Mesendoderm (in vitro differentiated cells): Measurements from ENCODE around the gene PSMA7.

Experiments
- DNase-seq: peaks from one replicate; pipeline ENCODE4 v3.0.0; 2013
- H2AK5ac ChIP-seq: 2 replicates; pipeline ENCODE4 v1.6.1; 2013; ENCODE audit warnings: low read length, inconsistent platforms
- H2BK120ac ChIP-seq: 2 replicates; pipeline ENCODE4 v1.6.1; 2013; ENCODE audit warnings: low read depth, mild to moderate bottlenecking, low read length, moderate library complexity, mixed read lengths
- H2BK15ac ChIP-seq: replicated peaks from 2 replicates; pipeline ENCODE4 v1.6.1; 2013; ENCODE audit warnings: low read depth, mild to moderate bottlenecking, moderate library complexity
- H2BK5ac ChIP-seq: 2 replicates; pipeline ENCODE4 v1.6.1; 2013; ENCODE audit warnings: low read length, inconsistent platforms
- H3K18ac ChIP-seq: 2 replicates; pipeline ENCODE4 v1.6.1; 2013; ENCODE audit warnings: mild to moderate bottlenecking, low read length, mixed read lengths
- H3K23ac ChIP-seq: one replicate; pipeline ENCODE4 v1.6.1; 2013; ENCODE audit warnings: low read length
- H3K27ac ChIP-seq: 2 replicates; pipeline ENCODE4 v1.5.1; 2013; ENCODE audit warnings: low read depth, mild to moderate bottlenecking, inconsistent platforms, low read length, moderate library complexity
- H3K27me3 ChIP-seq: 2 replicates; pipeline ENCODE4 v1.6.1; 2013; ENCODE audit warnings: low read length, control low read depth, mild to moderate bottlenecking, inconsistent platforms; ENCODE audit not compliant: insufficient read depth, poor library complexity
- H3K36me3 ChIP-seq: 2 replicates; pipeline ENCODE4 v1.6.1; 2013; ENCODE audit warnings: low read length, inconsistent platforms; ENCODE audit not compliant: control insufficient read depth, insufficient read depth
- H3K4ac ChIP-seq: one replicate; pipeline ENCODE4 v1.6.1; 2013; ENCODE audit warnings: low read depth, mild to moderate bottlenecking, low read length, moderate library complexity
- H3K4me1 ChIP-seq: 2 replicates; pipeline ENCODE4 v1.6.1; 2013; ENCODE audit warnings: low read depth, low read length, inconsistent platforms; ENCODE audit not compliant: control insufficient read depth
- H3K4me2 ChIP-seq: 2 replicates; pipeline ENCODE4 v1.6.1; 2013; ENCODE audit warnings: low read length
- H3K4me3 ChIP-seq: 2 replicates; pipeline ENCODE4 v1.5.1; 2013; ENCODE audit warnings: mild to moderate bottlenecking, low read length
- H3K56ac ChIP-seq: one replicate; pipeline ENCODE4 v1.6.1; 2013; ENCODE audit warnings: low read length
- H3K79me1 ChIP-seq: 2 replicates; pipeline ENCODE4 v1.6.1; 2013; ENCODE audit warnings: low read length, inconsistent platforms
- H3K79me2 ChIP-seq: 2 replicates; pipeline ENCODE4 v1.6.1; 2013; ENCODE audit warnings: mild to moderate bottlenecking, low read length; ENCODE audit not compliant: control insufficient read depth, insufficient read depth
- H3K9ac ChIP-seq: 2 replicates; pipeline ENCODE4 v1.6.1; 2013; ENCODE audit warnings: low read length, inconsistent platforms
- H4K5ac ChIP-seq: one replicate; pipeline ENCODE4 v1.6.1; 2013; ENCODE audit warnings: low read length
- H4K8ac ChIP-seq: one replicate; pipeline ENCODE4 v1.6.1; 2013; ENCODE audit warnings: low read depth, mild to moderate bottlenecking, control low read depth, low read length, moderate library complexity
- WGBS: extraction: QIAGEN DNeasy Blood & Tissue Kit; methylation state at CpG from one replicate; pipeline ENCODE4 v1.1.7; 2013; ENCODE audit warnings: low lambda C conversion rate, missing lambda C conversion rate; ENCODE audit not compliant: insufficient coverage; ENCODE audit errors: extremely low coverage; 5-methylcytosine and 5-hydroxymethylcytosine counted together

PSMA7 gene

GRCh38 chr20:62087632-62088031 lies 55.6 kb downstream of the PSMA7 start:
- Histone ChIP-seq H3K4ac (no peak overlapping the region), H3K4me3 (no peak overlapping the region), H3K27ac (no peak overlapping the region), H3K9ac (no peak overlapping the region), H4K8ac (no peak overlapping the region), H2BK5ac (no peak overlapping the region), H2BK120ac (no peak overlapping the region), H3K27me3 (no peaks in the 10 kb centered on the region), H3K18ac (no peak overlapping the region), H2BK15ac (no peak overlapping the region), H3K4me1 (no peaks in the 10 kb centered on the region), H4K5ac (no peak overlapping the region), H3K4me2 (no peak overlapping the region), H3K23ac (no peak overlapping the region), H3K36me3 (no peaks in the 10 kb centered on the region), H3K79me2 (no peaks in the 10 kb centered on the region), H2AK5ac (no peak overlapping the region), H3K56ac (no peak overlapping the region), H3K79me1 (no peaks in the 10 kb centered on the region)
- WGBS: no CpG with 5 or more reads among the region's 17 CpGs
- DNase-seq: no peak

- no peak overlapping the region for H2BK120ac ChIP-seq
- no peaks in the 10 kb centered on the region for H3K79me1 ChIP-seq
- no peak overlapping the region for H3K4ac ChIP-seq
- no peak overlapping the region for H2BK5ac ChIP-seq
- no CpG with 5 or more reads among the region's 11 CpGs for WGBS
- H4K8ac ChIP-seq: no peak overlapping the region
- no peaks in the 10 kb centered on the region for H3K4me1 ChIP-seq
- H3K27me3 ChIP-seq: no peaks in the 10 kb centered on the region
- H2BK15ac ChIP-seq: no peak overlapping the region
- H3K4me2 ChIP-seq: no peak overlapping the region
- no peaks in the 10 kb centered on the region for H3K79me2 ChIP-seq
- no peak overlapping the region for H3K4me3 ChIP-seq
- DNase-seq: no peak
- H3K18ac ChIP-seq: no peak overlapping the region
- H3K36me3 ChIP-seq: no peaks in the 10 kb centered on the region
- H2AK5ac ChIP-seq: no peak overlapping the region
- no peak overlapping the region for H3K27ac ChIP-seq
- H3K9ac ChIP-seq: no peak overlapping the region
- H3K23ac ChIP-seq: no peak overlapping the region
- H4K5ac ChIP-seq: no peak overlapping the region
- H3K56ac ChIP-seq: no peak overlapping the region
Measured at GRCh38 chr20:62087227-62087626, 56.0 kb downstream of the PSMA7 start.
